ENCODE measurements around the gene ATP5PO. TPM values are rescaled to one million over a fixed set of nuclear protein-coding genes. Genes with fewer than 3 reads are reported as not detected.

ATP5PO gene
- total RNA-seq, 1 experiment from 2014 or later = 264 TPM

DNA sequence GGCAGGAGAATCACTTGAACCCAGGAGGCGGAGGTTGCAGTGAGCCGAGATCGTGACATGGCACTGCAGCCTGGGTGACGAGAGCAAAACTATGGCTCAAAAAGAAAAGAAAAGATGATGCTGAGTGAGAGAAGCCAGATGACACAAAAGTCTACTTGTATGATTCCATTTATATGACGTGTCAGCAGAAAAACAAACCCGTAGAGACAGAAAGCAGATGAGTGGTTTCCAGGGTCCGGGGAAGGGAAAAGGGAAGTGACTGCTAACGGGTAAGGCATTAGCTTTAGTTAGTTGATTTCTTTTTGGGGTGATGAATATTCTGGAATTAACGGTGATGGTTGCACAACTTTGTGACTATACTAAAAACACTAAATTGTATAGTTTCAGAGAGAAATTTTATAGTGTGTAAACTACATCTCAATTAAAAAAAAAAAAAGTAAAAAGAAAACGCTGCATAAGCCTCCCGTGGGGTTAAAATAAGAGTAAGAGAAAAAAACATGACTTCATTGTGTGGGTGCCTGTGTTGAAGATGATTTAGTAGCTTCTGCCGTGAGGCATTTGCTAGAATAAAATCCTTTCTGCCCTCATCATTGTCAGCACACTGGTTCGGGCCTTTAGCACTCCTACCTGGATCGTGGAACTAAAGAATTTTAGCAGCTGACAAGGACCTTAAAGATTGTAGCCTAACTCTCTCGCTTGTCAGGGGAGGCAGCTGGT is 24.7 kb upstream of the ATP5PO start (continued):
- TF ChIP-seq MYBL2 (CRISPR knock-in tag; IDR thresholded peaks at IDR 0.05) (no peak), ZNF121 (CRISPR knock-in tag; IDR thresholded peaks at IDR 0.05) (no peak), ZBTB21 (CRISPR knock-in tag; IDR thresholded peaks at IDR 0.05; ENCODE audit: borderline replicate concordance) (no peak), FOXK1 (CRISPR knock-in tag; IDR thresholded peaks at IDR 0.05) (no peak), ELF4 (CRISPR knock-in tag; IDR thresholded peaks at IDR 0.05; ENCODE audit: low read depth) (no peak), HMGA2 (CRISPR knock-in tag; IDR thresholded peaks at IDR 0.05) (no peak), ZNF219 (CRISPR knock-in tag; IDR thresholded peaks at IDR 0.05; ENCODE audit: borderline replicate concordance) (no peak), GABPB1 (CRISPR knock-in tag; IDR thresholded peaks at IDR 0.05) (no peak)
- TF ChIP-seq, protein P1, sequence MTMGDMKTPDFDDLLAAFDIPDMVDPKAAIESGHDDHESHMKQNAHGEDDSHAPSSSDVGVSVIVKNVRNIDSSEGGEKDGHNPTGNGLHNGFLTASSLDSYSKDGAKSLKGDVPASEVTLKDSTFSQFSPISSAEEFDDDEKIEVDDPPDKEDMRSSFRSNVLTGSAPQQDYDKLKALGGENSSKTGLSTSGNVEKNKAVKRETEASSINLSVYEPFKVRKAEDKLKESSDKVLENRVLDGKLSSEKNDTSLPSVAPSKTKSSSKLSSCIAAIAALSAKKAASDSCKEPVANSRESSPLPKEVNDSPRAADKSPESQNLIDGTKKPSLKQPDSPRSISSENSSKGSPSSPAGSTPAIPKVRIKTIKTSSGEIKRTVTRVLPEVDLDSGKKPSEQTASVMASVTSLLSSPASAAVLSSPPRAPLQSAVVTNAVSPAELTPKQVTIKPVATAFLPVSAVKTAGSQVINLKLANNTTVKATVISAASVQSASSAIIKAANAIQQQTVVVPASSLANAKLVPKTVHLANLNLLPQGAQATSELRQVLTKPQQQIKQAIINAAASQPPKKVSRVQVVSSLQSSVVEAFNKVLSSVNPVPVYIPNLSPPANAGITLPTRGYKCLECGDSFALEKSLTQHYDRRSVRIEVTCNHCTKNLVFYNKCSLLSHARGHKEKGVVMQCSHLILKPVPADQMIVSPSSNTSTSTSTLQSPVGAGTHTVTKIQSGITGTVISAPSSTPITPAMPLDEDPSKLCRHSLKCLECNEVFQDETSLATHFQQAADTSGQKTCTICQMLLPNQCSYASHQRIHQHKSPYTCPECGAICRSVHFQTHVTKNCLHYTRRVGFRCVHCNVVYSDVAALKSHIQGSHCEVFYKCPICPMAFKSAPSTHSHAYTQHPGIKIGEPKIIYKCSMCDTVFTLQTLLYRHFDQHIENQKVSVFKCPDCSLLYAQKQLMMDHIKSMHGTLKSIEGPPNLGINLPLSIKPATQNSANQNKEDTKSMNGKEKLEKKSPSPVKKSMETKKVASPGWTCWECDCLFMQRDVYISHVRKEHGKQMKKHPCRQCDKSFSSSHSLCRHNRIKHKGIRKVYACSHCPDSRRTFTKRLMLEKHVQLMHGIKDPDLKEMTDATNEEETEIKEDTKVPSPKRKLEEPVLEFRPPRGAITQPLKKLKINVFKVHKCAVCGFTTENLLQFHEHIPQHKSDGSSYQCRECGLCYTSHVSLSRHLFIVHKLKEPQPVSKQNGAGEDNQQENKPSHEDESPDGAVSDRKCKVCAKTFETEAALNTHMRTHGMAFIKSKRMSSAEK (CRISPR knock-in tag; IDR thresholded peaks at IDR 0.05; ENCODE audit: borderline replicate concordance) = no peak
- TF ChIP-seq, protein P2, sequence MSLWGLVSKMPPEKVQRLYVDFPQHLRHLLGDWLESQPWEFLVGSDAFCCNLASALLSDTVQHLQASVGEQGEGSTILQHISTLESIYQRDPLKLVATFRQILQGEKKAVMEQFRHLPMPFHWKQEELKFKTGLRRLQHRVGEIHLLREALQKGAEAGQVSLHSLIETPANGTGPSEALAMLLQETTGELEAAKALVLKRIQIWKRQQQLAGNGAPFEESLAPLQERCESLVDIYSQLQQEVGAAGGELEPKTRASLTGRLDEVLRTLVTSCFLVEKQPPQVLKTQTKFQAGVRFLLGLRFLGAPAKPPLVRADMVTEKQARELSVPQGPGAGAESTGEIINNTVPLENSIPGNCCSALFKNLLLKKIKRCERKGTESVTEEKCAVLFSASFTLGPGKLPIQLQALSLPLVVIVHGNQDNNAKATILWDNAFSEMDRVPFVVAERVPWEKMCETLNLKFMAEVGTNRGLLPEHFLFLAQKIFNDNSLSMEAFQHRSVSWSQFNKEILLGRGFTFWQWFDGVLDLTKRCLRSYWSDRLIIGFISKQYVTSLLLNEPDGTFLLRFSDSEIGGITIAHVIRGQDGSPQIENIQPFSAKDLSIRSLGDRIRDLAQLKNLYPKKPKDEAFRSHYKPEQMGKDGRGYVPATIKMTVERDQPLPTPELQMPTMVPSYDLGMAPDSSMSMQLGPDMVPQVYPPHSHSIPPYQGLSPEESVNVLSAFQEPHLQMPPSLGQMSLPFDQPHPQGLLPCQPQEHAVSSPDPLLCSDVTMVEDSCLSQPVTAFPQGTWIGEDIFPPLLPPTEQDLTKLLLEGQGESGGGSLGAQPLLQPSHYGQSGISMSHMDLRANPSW (CRISPR knock-in tag; conservative IDR thresholded peaks at IDR 0.05; ENCODE audit: low read depth) = no peak
- TF ChIP-seq, protein P3, sequence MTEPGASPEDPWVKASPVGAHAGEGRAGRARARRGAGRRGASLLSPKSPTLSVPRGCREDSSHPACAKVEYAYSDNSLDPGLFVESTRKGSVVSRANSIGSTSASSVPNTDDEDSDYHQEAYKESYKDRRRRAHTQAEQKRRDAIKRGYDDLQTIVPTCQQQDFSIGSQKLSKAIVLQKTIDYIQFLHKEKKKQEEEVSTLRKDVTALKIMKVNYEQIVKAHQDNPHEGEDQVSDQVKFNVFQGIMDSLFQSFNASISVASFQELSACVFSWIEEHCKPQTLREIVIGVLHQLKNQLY (CRISPR knock-in tag; IDR thresholded peaks at IDR 0.05) = no peak

DNA sequence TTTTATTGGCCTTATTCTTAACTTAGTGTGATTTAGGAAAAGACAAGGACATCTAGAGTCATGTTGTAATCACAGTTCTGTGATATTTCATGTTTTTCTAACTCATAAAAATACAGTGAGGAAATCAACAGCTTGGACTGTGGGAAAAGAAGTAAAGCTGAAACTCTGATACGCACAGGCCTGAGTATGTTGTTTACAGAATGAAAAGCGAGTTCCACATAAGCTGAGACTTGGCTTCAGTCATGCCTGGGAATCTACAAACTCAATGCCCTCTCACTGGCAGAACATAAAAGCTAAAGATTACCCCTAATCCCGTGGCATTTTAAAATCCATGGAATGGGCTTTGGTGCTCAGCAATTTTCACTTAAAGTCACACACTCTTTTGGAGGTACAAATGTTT is 23.6 kb upstream of the ATP5PO start:
- ATAC-seq (no peak), DNase-seq (ENCODE audit: low spot score) (no peak)
- Mint-ChIP-seq H3K27ac (no peak overlapping the region), H3K4me3 (no peak overlapping the region), H3K36me3 (peaks cover 12% of the 10 kb centered on the region), H3K4me1 (peaks cover 25% of the 10 kb centered on the region), H3K27me3 (ENCODE audit: low read depth) (no peaks in the 10 kb centered on the region; the same call in 1 of the 2 replicates), H3K9me3 (peaks cover 3% of the 10 kb centered on the region)
- TF ChIP-seq JUN (CRISPR knock-in tag; IDR thresholded peaks at IDR 0.05) (no peak), NR1H2 (CRISPR knock-in tag; IDR thresholded peaks at IDR 0.05) (no peak), SP1 (CRISPR knock-in tag; conservative IDR thresholded peaks at IDR 0.05) (no peak), FOXP1 (CRISPR knock-in tag; IDR thresholded peaks at IDR 0.05; ENCODE audit: borderline replicate concordance) (no peak), TEAD4 (CRISPR knock-in tag; IDR thresholded peaks at IDR 0.05) (no peak), ZNF138 (CRISPR knock-in tag; conservative IDR thresholded peaks at IDR 0.05) (no peak)
- TF ChIP-seq, protein P4, sequence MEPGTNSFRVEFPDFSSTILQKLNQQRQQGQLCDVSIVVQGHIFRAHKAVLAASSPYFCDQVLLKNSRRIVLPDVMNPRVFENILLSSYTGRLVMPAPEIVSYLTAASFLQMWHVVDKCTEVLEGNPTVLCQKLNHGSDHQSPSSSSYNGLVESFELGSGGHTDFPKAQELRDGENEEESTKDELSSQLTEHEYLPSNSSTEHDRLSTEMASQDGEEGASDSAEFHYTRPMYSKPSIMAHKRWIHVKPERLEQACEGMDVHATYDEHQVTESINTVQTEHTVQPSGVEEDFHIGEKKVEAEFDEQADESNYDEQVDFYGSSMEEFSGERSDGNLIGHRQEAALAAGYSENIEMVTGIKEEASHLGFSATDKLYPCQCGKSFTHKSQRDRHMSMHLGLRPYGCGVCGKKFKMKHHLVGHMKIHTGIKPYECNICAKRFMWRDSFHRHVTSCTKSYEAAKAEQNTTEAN (CRISPR knock-in tag; IDR thresholded peaks at IDR 0.05) = no peak
- POLR2A ChIA-PET = no interaction called here
- CTCF ChIA-PET = no interaction called here

Measured in WTC11 (cell line).